ENCODE data around the gene STARD3.

Gene STARD3

DNA sequence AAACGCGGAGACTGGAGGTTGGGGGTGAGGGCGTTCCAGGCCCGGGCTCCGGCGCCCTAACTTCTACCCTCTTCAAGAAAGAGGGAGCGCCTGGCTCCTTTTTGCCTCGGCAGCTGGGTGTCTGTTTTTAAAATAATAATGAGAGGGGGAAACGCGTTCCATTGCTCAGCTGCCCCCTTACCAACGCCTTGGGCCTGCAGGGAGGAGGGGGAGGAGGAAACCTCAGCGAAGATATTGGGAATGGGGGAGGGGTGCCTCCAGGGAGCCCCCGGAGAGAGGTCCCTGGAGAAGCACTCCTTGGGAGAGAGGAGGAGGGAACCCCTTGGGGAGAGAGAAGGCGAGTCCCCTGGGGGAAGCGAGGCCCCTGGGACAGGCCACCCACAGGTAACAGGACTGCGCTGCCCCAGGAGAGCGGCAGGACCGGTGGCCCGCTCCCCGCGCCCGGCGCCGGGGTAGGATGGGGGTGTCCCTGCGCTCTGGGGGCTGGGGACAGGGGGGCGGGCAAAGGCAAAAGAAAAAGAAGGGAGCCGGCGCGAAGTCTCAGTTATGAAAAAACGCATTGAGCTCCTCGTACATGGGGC, 31.9 kb upstream of the STARD3 start:
- DNase-seq: no peak

DNA sequence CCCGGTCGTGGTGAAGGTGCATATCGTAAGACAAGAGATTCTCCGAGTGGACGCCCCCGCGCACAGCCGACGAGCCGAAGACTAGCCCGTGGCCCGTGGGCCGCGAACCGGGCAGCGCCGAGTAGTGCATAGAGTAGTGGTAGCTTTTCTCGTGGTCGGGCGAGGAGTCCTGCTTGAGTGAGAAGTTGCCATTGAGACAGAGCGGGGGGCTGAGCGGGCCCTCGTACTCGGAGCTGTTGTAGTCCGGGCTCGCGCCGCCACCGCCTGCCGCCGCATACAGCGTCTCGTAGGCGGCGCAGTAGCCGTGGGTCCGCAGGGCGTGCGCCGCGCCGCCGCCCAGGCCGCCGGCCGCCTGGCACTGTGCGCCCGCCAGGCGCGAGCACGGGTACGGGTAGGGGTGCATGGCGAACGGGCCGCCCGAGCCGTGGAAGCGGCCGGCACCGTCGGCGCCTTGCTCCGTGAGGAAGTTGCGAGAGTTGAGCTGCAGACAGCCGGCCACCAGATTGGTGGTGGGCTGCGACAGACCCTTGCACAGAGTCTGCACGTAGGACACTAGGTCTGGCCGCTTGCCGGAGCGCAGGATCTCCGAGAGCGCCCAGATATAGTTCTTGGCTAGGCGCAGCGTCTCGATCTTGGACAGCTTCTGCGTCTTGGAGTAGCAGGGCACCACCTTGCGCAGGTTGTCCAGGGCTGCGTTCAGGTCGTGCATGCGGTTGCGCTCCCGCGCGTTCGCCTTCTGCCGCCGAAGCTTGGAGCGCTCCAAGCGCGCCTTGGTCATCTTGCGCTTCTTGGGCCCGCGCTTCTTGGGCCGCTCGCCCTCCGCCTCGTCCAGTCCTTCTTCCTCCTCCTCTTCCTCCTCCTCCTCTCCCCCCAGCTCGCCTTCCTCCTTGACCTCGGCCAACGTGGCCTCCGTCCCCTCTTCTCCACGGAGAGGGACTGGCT, 31.2 kb upstream of the STARD3 start:
- peak in 1 of 2 experiments; percentile 69 for DNase-seq

DNA sequence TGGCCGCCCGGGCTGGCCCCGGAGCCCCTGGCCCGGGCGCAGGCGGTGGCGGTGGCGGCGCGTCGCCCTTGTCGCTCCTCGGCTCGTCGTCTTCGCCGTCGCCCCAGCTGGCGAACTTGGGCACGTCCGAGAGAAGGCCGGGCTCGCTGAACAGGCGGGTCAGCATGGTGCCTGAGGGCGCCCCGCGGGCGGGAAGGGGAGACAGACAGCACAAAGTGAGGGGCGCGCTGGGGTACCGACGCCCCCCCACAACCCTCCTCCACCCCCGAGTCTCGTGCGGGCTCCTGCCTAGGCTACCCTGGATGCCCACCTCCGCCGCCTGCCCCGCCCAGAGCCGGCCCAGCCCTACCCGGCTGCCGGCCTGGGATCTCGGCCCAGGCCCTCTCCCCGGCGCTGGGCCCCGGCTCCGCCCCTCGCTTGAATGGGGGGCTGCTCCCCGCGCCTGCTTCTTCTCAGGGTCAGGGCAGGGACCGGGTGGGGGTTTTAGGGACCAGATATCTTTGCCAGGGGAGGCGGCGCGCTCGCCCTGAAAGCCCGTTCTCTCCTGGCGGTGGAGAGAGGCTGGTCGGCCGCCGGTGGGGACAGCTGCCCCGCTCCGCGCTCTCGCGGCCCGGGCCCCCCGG, 30.4 kb upstream of the STARD3 start:
- peak in 1 of 2 experiments; percentile 58 for DNase-seq

DNA sequence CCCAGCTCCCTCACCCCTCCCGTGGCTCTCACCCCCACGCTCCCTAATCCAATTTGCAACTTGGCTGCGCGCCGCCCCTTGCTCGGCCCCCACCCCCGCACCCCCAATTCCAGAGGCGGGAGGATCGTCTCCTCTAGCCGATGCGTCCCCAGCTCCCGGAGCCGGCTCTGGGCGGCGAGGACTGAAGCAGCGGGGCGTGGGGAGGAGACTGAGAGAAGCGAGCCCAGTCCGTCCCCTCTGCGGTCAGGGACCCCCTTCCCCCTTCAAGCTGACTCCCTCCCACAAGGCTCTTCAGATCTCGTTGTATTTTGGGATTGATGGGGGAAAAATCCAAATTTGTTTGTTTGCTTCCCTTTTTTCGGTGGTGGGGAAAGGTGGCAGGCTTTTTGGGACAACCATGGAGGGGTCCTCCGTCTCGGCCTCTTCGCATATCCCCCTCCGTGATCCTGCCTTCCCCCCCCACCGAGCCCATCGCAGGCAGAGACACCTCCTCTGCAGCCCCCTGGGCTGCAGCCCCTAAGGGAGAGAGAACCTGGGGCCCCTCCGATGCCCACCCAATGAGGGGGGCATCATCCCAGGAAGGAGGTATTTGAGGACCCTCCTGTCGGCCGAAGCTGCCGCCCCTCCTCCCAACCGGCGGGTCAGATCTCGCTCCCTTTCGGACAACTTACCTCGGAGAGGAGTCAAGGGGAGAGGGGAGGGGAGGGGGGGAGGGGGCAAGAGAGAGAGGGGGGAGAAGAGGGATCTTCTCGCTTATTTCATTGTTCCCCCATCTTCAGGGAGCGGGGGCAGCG, 29.7 kb upstream of the STARD3 start:
- peak in 1 of 2 experiments; percentile 39 for DNase-seq

DNA sequence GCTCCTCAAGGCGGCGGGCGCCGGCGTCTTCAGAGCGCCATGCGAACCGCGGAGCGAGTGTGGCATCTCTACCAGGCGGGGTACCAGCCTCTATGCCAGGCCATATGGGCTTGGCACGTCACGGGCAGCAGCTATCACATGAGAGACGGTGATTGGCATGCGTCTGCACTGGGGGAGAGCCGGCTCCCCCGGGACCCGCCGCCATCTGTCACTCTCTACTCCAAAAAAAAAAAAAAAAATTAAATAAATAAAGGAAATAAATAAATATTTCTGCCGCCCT, 29.2 kb upstream of the STARD3 start, which contains the start of gene NEUROD2:
NEUROD2 (minus strand) TSS at position 70 of the 280 bp plus-strand sequence. CDS start 1,321 bp downstream, outside the sequence.
- DNase-seq: no peak

DNA sequence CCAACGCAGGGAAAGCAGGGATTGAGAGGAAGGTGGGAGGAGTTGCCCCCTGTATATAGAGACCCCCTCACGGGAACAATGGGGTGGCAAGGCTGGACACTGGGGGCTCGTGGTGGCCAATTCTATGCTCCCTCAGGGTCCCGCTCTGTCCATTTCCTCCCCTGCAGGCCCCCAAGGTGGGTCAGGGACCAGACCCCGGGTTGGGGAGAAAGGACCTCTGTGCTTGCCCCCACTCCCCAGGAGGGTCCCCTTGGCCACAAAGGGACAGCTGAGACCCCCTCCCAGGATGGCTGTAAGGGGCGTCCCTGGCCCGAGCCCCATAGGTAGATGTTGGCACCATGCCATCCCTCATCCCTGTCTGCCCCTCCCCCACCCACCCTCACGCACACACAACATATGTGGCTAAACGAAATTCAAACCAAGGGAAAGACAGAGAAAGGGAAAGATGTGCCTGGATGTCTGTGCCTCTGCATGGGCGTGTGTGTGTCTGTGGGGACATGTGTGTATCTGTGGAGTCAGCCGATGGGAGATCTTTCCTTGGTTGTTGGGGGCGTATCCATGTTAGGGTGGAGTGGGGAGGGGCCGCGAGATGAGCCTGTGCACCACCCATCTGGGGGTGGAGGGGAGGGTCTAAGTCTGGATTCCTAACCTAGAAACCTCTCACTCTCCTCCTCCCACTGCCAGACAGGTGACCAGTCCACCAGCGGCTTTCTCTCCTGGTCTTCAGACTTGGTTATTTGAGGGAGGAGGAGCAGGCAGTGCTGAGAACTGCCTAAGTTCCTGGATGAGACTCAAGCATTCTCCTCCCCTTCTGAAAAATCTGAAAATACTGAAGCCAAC, 28.6 kb upstream of the STARD3 start:
- DNase-seq: no peak

DNA sequence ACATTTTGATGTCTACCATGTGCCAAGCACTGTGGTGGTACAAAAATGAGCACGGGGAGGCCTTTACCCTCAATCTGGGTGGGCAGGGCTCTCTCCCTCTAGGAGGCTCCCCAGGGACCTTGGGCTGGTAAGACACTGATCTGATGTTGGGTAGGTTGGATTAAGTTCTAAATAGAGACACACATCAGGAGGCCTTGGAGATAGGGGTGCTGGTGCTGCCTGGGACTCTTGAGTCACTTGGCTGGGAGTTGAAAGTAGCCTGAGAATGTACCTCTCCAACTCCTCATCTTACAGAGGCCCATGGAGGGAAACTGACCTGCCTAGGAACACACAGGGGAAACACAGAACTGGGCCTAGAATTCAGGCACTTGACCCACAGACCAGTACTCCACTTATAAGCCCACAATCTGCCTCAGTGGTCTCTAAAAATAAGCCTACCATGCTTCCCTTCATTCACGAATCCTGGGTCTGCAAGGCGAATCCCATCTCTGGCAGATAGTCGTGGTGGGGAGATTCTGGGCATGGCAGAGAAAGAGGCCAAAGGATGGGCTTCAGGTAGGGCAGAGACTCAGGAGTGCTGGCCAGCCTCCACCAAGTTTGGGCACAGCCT, 27.4 kb upstream of the STARD3 start:
- DNase-seq: no peak

DNA sequence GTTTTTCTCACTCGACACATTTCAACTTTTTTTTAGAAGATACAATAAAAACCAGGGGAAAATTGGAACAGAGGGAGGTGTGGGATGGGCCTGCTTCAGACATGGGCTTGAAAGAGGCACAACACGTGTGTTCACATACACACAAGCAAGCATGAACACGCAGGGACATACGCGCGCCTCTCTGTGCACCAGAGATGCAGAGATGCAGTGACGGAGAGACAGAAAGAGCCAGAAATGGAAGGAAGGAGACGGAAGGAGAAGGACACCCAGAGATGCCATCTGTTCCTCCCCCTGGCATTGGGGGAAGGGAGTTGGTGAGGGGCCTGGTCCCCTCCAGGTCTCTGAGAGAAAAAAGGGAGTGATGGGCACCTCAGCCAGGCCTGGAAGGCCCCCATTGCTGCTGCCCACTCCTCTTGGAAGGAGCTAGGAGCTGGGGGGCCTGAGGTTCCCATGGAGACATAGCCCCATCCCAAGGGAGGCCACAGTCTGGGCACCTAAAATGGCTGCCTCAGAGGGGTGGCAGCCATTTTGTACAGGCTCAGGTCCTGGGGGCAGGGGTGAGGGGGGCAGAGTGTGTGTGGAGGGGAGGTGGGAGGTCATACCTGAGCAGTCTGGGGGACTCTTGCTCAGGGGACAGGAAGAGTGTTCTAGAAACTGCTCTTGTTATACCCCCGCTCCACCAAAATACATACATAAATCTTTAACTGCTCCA, 25.4 kb upstream of the STARD3 start:
- DNase-seq: no peak

DNA sequence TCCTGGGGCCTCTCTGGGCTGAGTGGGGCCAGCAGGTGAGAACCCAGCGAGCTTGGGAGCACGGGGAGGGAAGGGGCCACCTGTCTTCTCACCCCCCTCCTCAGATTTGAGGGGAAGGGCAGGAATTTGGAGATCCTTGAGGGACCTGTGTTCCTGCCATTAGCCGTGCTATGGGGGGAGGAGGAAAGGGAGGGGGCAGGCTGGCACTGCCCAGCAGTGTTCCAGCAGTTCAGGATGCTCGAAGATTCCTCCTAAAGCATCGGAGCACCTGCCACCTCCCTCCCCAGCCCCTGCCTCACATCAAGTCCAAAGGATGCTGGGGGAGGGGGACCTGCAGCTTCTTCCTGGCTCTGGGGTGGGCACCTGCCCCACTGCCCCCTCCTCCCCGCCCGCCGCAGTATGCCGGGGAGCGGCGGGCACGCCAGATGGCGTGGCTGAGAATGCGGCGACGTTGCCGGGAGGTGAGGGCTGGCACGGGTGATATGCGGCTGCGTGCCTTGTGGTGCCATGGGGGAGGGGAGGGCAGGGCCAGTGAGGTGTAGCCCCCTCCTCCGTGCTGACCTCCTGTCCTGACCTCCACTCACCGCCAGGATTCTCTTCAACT, 24.6 kb upstream of the STARD3 start:
- no peak for DNase-seq

DNA sequence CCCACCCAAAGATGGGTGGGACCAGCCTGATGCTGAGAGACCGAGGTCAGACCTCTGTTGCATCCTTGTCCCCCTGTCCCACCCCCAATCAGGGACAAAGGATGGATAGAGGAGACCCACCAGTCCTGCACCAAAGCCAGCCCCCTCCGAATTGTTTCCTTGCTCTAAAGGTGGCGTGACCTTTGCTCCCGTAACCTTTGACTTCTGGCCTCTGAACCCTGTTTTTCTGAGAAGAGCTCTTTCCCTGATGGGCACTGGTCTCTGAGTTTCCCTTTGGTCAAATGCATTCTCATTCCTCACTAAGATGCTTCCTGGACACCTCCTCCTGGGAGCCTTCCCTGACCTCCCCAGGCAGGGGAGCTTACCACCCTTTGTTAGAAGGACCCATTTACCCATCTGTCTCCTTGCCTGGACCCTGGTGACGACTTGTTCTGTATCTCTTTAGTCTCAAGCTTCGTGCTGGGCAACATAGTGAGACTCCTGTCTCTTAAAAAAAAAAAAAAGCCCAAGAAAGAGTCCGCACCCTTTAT, 23.9 kb upstream of the STARD3 start:
- no peak for DNase-seq

DNA sequence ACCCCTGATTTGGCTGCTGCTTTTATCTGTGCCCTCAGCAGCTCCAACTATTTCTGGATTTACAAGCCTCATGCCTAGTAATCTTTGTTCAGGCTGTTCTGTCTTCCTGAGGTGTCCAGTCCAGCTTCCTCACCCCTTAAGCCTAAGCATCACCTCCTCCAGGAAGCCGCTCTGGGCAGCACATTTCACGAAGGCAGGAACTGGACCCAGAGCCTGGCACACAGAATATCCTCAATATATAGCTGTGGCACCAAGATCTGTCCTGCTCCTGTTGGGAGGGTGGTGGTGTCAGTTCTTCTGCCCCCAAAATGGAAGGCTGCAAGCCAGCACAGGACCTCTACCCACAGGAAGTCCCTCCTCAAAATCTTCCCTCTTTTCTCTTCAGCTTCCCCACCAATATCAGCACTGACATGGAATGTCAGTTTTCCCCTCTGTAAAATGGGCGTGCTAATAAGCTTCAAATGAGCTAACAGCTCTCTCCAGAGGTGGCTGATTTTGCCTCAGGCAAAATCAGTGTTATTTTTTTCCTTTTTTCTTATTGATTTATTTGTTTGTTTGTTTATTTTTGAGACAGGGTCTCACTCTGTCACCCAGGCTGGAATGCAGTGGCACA, 22.3 kb upstream of the STARD3 start:
- no peak for DNase-seq

DNA sequence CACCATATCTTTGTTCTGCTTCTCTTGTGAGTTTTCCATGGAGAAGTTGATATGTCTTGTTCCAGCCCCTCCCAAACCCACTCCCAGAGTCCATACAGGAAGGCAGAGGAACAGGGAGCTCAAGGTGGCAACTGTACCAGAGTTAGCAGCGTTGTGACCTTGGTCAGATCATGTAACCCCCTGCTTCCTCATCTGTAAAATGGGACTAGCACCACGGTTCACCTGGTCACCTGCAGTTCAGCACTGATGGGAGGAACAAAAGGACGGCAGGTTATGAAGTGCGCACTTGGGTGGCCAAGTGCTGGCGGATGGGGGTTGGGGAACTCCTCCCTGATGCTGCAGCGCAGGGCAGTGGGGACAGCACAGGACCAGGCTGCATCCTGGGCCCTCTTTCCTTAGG, 21.5 kb upstream of the STARD3 start:
- DNase-seq: no peak

DNA sequence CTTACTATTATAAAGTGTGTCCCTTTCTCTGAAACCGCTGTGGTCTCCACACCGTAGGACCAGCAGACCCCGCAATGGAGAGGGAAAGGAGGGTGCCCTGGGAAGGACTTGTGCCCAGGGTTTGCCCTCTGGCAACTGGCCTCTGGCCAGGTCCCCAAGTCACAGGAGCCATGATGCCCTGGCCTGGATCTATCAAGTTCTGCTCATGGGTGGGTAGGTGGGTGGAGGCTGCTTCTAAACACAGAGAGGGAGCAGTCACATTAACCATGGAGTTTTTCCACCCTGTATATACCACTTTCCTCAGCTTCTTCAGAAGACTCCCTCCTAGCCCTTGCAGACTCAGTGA, 19.9 kb upstream of the STARD3 start:
- DNase-seq: no peak

DNA sequence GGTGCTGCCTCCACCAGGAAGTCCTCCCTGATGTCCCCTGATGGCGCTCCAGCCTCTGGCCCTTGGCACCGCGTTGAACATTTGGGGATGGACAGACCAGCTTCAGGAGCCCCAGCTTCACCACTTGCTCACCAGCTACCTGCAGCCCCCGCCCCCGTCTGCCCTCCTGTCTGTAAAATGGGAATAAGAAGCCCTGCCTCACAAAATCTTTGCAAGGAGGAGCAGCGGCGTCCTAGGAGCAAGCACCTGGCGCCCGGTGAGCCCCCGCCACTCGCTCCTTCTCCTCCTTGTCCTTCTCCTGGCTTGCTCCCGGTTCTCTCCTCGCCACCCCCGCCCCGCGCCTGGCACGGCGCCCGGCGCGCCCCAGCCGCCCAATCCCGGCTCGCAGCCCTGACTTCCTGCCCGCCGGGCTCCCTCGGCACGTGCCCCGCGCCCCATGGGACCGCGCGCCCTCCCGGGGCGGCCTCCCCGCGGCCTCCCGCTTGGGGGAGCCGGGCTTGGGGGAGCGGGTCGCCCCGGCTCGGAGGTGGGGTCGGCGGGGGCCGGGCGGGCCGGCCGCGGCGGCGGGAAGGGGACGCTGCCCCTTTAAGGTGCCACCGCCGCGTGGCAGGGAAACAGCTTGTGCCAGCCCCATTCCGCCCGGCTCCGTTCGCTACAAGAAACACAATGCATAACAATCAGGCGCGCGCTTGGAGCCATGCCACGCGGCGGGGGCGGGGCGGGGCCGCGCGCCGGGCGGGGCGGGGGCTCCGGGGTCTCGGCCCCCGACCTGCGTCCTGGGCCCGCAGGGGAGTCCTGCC, 19.3 kb upstream of the STARD3 start:
- DNase-seq: peak; percentile 55 to 85

DNA sequence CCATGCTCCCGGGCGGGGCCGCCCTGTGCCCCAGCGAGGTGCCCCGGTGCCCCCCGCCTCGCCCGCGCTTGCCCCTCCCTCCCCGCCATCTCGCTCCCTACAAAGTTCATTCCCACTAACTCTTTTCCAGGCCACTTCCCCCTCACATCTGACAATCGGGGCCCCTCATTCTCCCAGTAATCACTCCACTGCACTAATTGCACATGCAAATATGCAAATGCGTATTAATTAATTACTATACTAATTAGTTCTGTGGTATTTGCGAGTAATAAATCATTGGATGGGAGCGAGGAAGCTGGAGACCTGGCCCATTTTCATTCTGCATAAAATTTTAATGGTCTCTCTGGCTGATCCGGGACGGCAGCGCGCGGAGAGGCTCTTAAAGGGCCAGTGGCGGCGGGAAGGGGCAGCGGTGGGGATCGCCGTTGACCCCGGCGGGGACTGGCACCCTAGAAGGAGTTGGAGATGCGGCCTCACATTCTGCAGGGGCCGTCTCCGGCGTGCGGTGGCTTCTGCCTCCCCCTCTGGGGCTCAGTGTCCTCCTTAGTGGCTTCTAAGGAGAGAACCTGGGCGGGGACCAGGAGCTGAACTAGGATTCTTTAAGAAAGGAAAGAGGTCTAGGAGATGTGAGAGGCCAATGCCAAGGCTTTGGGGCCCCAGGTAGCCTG, 18.6 kb upstream of the STARD3 start:
- peak in 1 of 2 experiments; percentile 72 for DNase-seq

DNA sequence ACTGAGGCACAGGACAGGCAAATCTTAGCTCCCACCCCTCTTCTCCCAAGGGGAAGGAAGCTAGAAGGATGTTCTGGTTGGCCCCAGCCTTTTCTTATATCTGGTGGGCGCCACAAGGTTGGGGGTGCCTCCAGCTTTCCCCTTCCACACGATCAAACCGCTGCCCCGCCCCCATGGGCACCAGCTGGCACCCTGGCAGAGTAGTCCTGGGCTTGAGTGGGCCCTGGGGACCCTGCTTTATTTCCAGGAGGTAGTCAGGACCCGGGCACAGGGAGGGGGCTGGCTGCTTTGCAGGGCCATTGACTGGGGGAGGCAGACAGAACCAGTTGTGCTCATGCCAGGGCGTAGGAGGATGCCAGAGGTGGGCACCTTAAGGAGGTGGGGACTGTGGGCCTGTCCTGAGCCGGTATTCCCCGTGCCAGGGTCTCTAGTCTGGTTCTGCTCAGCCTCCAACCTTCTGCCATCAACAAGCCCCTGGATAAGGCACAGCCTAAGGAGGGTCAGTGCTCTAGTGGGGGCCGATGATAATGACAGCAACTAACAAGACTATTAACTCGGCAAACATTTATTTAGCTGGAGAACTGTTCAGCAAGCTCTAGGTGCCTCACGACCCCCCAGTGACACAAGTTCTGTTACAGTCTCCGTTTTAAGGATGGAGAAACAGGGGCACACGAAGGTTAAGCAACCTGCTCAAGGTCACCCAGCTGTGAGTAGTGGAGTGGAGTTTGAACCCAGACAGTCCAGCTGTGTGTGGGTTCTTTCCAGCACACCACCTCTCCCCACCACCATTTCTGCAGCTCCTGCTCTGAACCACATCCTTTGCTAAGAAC, 17.8 kb upstream of the STARD3 start:
- DNase-seq: no peak

DNA sequence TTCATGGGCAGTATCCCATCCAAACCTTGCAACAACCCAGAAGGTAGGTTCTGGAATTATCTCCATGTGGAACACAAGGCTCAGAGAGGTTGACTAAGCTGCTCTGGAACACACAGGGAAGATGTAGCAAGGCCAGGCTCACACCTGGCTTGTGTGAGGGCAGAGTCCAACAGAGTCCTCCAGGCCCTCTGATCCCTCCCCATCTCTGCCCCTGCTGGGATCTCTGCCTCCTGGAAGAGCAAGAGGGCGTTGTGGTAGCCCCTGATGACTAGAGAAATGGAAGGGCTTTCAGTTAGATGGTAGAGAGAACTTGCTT, 17.2 kb upstream of the STARD3 start:
- no peak for DNase-seq

Data from NCI-H526 (cell line).